Activated CD8-positive, alpha-beta T cell treated with anti-CD3 and anti-CD28 coated beads for 36 hours (primary cell): ENCODE data around the gene BRD3OS. TPM values are rescaled to one million over a fixed set of nuclear protein-coding genes. Genes with fewer than 3 reads are reported as not detected.

Source experiments
- ATAC-seq: fragments of 200-7000 bp; cut with Tn5 transposase; one replicate; pipeline ENCODE4 v1.10.0; 2021; ENCODE audit warnings: mild to moderate bottlenecking, moderate library complexity
- CTCF ChIA-PET: fragments of 350-600 bp; sonication (Branson Sonifier 250); formaldehyde crosslinking; loops from one replicate; lab custom pipeline; 2021; ENCODE audit warnings: antibody characterized with exemption; lab: Charles Lee
- POLR2A ChIA-PET: fragments of 350-600 bp; sonication (Branson Sonifier 250); formaldehyde crosslinking; loops from one replicate; lab custom pipeline; 2021; ENCODE audit warnings: antibody characterized with exemption; lab: Charles Lee
- DNase-seq: peaks from one replicate; pipeline ENCODE4 v3.0.0-alpha.2; 2020
- H3K27ac Mint-ChIP-seq: one replicate; pipeline ENCODE4 v1.8.0; 2021; ENCODE audit warnings: mild to moderate bottlenecking, mixed read lengths
- H3K27me3 Mint-ChIP-seq: one replicate; pipeline ENCODE4 v1.8.0; 2021; ENCODE audit warnings: mixed read lengths
- H3K36me3 Mint-ChIP-seq: one replicate; pipeline ENCODE4 v1.8.0; 2021; ENCODE audit warnings: low read depth, mixed read lengths
- H3K4me1 Mint-ChIP-seq: one replicate; pipeline ENCODE4 v1.8.0; 2021; ENCODE audit warnings: low read depth, mixed read lengths
- H3K4me3 Mint-ChIP-seq: one replicate; pipeline ENCODE4 v1.8.0; 2021; ENCODE audit warnings: mild to moderate bottlenecking, moderate library complexity, mixed read lengths
- H3K9me3 Mint-ChIP-seq: one replicate; pipeline ENCODE4 v1.8.0; 2021; ENCODE audit warnings: mixed read lengths
- intact Hi-C: fragments of 100-400 bp; cut with micrococcal nuclease; formaldehyde crosslinking; loops from one replicate; pipeline ENCODE4 v1.10.0; 2022
- total RNA-seq, 2 experiments: library from RNA; stranded (reverse); gene quantifications; one replicate each; pipeline ENCODE4 v1.2.3, GENCODE V29; 2021
- TF ChIP-seq, protein P1 (sequence below): fragments of 200-600 bp; IDR thresholded peaks from one replicate; pipeline ENCODE4 v1.8.0; 2022; ENCODE audit warnings: antibody characterized with exemption, mild to moderate bottlenecking

The BRD3OS gene
- total RNA-seq, 2 experiments from 2014 or later: 8.1 to 8.2 TPM

DNA sequence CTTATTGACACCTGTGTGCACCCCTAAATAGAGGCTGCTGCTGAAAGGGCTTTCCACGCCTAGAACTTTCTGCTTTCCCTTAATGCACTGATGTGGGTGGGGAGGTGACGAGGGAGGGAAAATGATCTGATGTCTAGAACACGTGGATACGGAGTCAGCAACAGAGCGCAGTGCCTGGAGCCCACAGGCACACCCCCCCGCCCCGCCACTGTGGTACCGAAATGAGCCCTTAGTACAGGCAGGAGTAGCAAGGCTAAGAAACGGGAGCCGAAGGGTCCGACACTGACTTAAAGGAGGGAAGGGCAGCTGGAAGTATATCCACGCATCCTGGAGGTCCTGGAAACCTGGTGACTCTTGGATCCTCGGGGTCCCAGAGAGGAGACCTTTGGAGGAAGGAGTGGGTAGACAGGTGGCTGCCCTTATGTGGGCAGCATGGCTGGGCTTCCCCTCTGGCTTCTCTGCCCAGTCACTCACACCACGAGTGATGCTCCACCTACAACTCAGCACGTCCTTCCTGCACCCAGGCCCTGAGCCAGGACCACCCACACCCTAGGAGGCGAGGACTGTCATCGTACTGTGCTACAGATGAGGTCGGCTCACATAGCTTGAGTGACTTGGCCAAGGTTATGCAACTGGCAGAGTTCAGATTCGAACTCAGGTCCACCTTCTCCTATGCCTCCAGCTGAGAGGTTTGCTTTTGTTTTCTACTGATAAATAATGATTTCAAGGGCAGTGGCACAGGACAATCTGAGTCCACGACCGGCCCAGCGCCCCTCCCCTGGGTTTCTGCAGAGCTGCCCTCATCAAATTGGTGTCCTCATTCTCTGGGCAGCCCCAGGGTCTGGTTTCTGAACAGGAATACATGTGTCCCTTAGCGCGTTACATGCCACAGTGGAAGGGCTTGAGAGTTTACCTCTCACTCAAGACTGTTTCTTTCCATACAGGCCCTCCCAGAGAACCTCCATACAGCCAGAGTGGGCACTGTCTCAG is 28.5 kb upstream of the BRD3OS start:
- no peak overlapping the region for H3K27ac Mint-ChIP-seq
- H3K27me3 Mint-ChIP-seq: peaks cover 2% of the 10 kb centered on the region
- ATAC-seq (no peak), DNase-seq (no peak)
- intact Hi-C loops: no loop called here
- no peaks in the 10 kb centered on the region for H3K9me3 Mint-ChIP-seq
- H3K36me3 Mint-ChIP-seq: no peaks in the 10 kb centered on the region
- H3K4me1 Mint-ChIP-seq: peaks cover 2% of the 10 kb centered on the region
- CTCF ChIA-PET: interaction anchor here (3.8 to 5.0 kb wide), 2 partner anchors 214 to 254 kb away, joined by 14 to 122 read pairs; no protein-coding TSS in a partner anchor
- no peak overlapping the region for H3K4me3 Mint-ChIP-seq
- POLR2A ChIA-PET: no interaction called here
- TF ChIP-seq, protein P1, sequence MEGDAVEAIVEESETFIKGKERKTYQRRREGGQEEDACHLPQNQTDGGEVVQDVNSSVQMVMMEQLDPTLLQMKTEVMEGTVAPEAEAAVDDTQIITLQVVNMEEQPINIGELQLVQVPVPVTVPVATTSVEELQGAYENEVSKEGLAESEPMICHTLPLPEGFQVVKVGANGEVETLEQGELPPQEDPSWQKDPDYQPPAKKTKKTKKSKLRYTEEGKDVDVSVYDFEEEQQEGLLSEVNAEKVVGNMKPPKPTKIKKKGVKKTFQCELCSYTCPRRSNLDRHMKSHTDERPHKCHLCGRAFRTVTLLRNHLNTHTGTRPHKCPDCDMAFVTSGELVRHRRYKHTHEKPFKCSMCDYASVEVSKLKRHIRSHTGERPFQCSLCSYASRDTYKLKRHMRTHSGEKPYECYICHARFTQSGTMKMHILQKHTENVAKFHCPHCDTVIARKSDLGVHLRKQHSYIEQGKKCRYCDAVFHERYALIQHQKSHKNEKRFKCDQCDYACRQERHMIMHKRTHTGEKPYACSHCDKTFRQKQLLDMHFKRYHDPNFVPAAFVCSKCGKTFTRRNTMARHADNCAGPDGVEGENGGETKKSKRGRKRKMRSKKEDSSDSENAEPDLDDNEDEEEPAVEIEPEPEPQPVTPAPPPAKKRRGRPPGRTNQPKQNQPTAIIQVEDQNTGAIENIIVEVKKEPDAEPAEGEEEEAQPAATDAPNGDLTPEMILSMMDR: no peak

GRCh38 chr9:133997584-133997983 is 27.7 kb upstream of the BRD3OS start:
- CTCF ChIA-PET: interaction anchor here (5.0 kb wide), 1 partner anchor 215 kb away, joined by 122 read pairs; no protein-coding TSS in a partner anchor
- H3K36me3 Mint-ChIP-seq: no peaks in the 10 kb centered on the region

DNA sequence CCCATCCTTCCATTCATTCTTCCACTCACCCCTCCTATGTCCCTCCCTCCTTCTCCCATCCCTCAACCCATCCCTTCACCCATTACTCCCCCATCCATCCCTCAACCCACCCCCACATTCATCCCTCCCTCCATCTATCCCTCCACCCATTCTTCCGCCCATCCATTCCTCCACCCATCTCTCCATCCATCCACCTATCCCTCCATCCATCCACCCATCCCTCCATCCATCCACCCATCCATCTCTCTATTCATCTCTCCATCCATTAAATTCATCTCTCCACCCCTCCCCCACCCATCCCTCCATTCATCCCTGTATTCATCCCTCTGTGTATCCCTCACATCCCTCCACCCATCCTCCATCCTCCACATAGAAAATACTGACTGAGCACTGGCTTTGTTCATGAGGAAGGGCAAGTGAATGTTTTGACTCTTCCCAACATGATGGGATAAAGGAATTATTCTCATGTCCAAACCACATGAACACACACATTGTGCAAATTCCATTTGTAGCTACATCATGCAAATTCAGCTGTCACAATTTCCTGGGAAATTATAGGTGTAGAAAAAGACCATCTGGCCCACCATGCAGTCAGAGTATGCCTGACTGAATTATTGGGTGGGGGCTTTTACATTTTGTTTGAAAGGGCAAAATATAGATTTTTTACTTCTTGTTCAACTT is 26.2 kb upstream of the BRD3OS start:
- DNase-seq: no peak
- Mint-ChIP-seq H3K36me3 (no peaks in the 10 kb centered on the region), H3K4me1 (no peaks in the 10 kb centered on the region), H3K27me3 (peaks cover 2% of the 10 kb centered on the region), H3K9me3 (no peaks in the 10 kb centered on the region), H3K27ac (no peak overlapping the region), H3K4me3 (no peak overlapping the region)
- TF ChIP-seq, protein P1: no peak
- no peak for ATAC-seq
- intact Hi-C loops: no loop called here
- ChIA-PET POLR2A (no interaction called here), CTCF (no interaction called here)

More at GRCh38 chr9:133997584-133997983, 27.7 kb upstream of the BRD3OS start:
- intact Hi-C loops: no loop called here
- no peak overlapping the region for H3K4me3 Mint-ChIP-seq
- ATAC-seq (no peak), DNase-seq (no peak)
- TF ChIP-seq, protein P1: no peak
- no peaks in the 10 kb centered on the region for H3K9me3 Mint-ChIP-seq
- H3K27me3 Mint-ChIP-seq: peaks cover 2% of the 10 kb centered on the region
- POLR2A ChIA-PET: no interaction called here
- H3K27ac Mint-ChIP-seq: no peak overlapping the region
- peaks cover 2% of the 10 kb centered on the region for H3K4me1 Mint-ChIP-seq

GRCh38 chr9:133999851-134000265 is 25.4 kb upstream of the BRD3OS start:
- Mint-ChIP-seq H3K4me3 (no peak overlapping the region), H3K27ac (no peak overlapping the region), H3K36me3 (no peaks in the 10 kb centered on the region), H3K9me3 (no peaks in the 10 kb centered on the region), H3K27me3 (peaks cover 2% of the 10 kb centered on the region), H3K4me1 (no peaks in the 10 kb centered on the region)
- CTCF ChIA-PET: no interaction called here
- intact Hi-C loops: no loop called here
- DNase-seq: no peak
- no peak for ATAC-seq
- POLR2A ChIA-PET: no interaction called here
- TF ChIP-seq, protein P1: no peak
